HepG2 (cell line): ENCODE data around the gene DRC7. TPM values are rescaled to one million over a fixed set of nuclear protein-coding genes. Genes with fewer than 3 reads are reported as not detected.

ENCODE experiments used
- CCAR2 ChIP-seq: fragments of 200-400 bp; formaldehyde crosslinking; optimal IDR thresholded peaks from 2 replicates; pipeline ENCODE3; 2018; ENCODE audit warnings: low read depth, mild to moderate bottlenecking, low read length, moderate library complexity
- HNF4G ChIP-seq, 2 experiments: sonication (generic) in 1 of 2; formaldehyde crosslinking in 1 of 2; IDR thresholded peaks; 2 replicates each; pipeline versions ENCODE4 v1.4.0 to v1.6.1; 2011 to 2020; ENCODE audit warnings: borderline replicate concordance in 2 of 2, low read depth in 2 of 2, mild to moderate bottlenecking in 2 of 2, low read length in 1 of 2, missing genetic modification reagents in 1 of 2, moderate library complexity in 1 of 2
- MYC ChIP-seq: sonication (generic); formaldehyde crosslinking; IDR thresholded peaks from 2 replicates; pipeline ENCODE4 v1.9.0; 2021; ENCODE audit warnings: missing genetic modification reagents, borderline replicate concordance
- NCOR1 ChIP-seq: fragments of 200-600 bp; sonication (generic); IDR thresholded peaks from 2 replicates; pipeline ENCODE4 v1.7.0; 2017; ENCODE audit warnings: antibody characterized with exemption, low read length, borderline replicate concordance
- NPAS2 ChIP-seq: sonication (generic); formaldehyde crosslinking; IDR thresholded peaks from 2 replicates; pipeline ENCODE4 v1.8.0; 2022; ENCODE audit warnings: mild to moderate bottlenecking, missing genetic modification reagents, borderline replicate concordance
- RNF2 ChIP-seq: fragments of 450-650 bp; conservative IDR thresholded peaks from 2 replicates; pipeline ENCODE4 v1.6.1; 2016; ENCODE audit warnings: low read depth
- ZC3H13 ChIP-seq: sonication (generic); formaldehyde crosslinking; IDR thresholded peaks from 2 replicates; pipeline ENCODE4 v1.8.1; 2023; ENCODE audit warnings: mild to moderate bottlenecking, missing genetic modification reagents, moderate library complexity
- ZNF724P ChIP-seq: sonication (generic); formaldehyde crosslinking; IDR thresholded peaks from 2 replicates; pipeline ENCODE4 v1.8.0; 2022; ENCODE audit warnings: missing genetic modification reagents, borderline replicate concordance
- ZNF737 ChIP-seq: sonication (generic); formaldehyde crosslinking; IDR thresholded peaks from 2 replicates; pipeline ENCODE4 v1.5.0; 2020; ENCODE audit warnings: missing genetic modification reagents, mild to moderate bottlenecking, borderline replicate concordance
- ZNF781 ChIP-seq: sonication (generic); formaldehyde crosslinking; IDR thresholded peaks from 2 replicates; pipeline ENCODE4 v1.5.1; 2020; ENCODE audit warnings: borderline replicate concordance, mild to moderate bottlenecking, missing genetic modification reagents; ENCODE audit errors: not compliant biosample characterization
- ZNF891 ChIP-seq: sonication (generic); formaldehyde crosslinking; IDR thresholded peaks from 2 replicates; pipeline ENCODE4 v1.5.0; 2020; ENCODE audit warnings: mild to moderate bottlenecking, missing genetic modification reagents
- polyA plus RNA-seq, 8 experiments: library from polyadenylated mRNA; depleted of rRNA in 3 of 8; stranded (reverse) in 7 of 8; unstranded in 1 of 8; fragments of >200 nt; fragmentation: Illumina TruSeq in 4 of 8; extraction: Trizol in 4 of 8; gene quantifications; 2 replicates each; pipeline versions ENCODE4 v1.2.1 to v1.2.3, GENCODE V29; 2011 to 2016; ENCODE audit warnings: low read depth in 4 of 8, missing spikeins in 1 of 8, mixed read lengths in 1 of 8; ENCODE audit not compliant: insufficient read depth in 1 of 8
- total RNA-seq, 5 experiments: library from RNA; depleted of rRNA; stranded (reverse); fragments of >200 nt; fragmentation: Illumina TruSeq; extraction: Trizol; gene quantifications; 2 replicates each; pipeline ENCODE4 v1.2.3, GENCODE V29; 2016; ENCODE audit warnings: low read depth in 1 of 5
- TF ChIP-seq, protein P1 (sequence below): sonication (generic); formaldehyde crosslinking; IDR thresholded peaks from 2 replicates; pipeline ENCODE4 v1.4.0; 2020; ENCODE audit warnings: mild to moderate bottlenecking, missing genetic modification reagents
- TF ChIP-seq, protein P2 (sequence below): sonication (generic); formaldehyde crosslinking; IDR thresholded peaks from 2 replicates; pipeline ENCODE4 v1.4.0; 2020; ENCODE audit warnings: mild to moderate bottlenecking, missing genetic modification reagents
- TF ChIP-seq, protein P3 (sequence below): sonication (generic); formaldehyde crosslinking; IDR thresholded peaks from 2 replicates; pipeline ENCODE4 v1.5.0; 2020; ENCODE audit warnings: missing genetic modification reagents
- TF ChIP-seq, protein P4 (sequence below): sonication (generic); formaldehyde crosslinking; IDR thresholded peaks from 2 replicates; pipeline ENCODE4 v1.4.0; 2020; ENCODE audit warnings: mild to moderate bottlenecking, missing genetic modification reagents
- TF ChIP-seq, protein P5 (sequence below): IDR thresholded peaks from 2 replicates; pipeline ENCODE4 v1.4.0; 2020; ENCODE audit warnings: mild to moderate bottlenecking, missing genetic modification reagents
- TF ChIP-seq, protein P6 (sequence below): sonication (generic); formaldehyde crosslinking; IDR thresholded peaks from 2 replicates; pipeline ENCODE4 v1.4.0; 2020; ENCODE audit warnings: mild to moderate bottlenecking, low read depth, missing genetic modification reagents

Gene DRC7
- total and polyA plus RNA-seq, 2 of the 13 experiments (the other 11 are each of a cell fraction or from before 2014, with no cell fraction given) = 2.7 to 3.4 TPM

DNA sequence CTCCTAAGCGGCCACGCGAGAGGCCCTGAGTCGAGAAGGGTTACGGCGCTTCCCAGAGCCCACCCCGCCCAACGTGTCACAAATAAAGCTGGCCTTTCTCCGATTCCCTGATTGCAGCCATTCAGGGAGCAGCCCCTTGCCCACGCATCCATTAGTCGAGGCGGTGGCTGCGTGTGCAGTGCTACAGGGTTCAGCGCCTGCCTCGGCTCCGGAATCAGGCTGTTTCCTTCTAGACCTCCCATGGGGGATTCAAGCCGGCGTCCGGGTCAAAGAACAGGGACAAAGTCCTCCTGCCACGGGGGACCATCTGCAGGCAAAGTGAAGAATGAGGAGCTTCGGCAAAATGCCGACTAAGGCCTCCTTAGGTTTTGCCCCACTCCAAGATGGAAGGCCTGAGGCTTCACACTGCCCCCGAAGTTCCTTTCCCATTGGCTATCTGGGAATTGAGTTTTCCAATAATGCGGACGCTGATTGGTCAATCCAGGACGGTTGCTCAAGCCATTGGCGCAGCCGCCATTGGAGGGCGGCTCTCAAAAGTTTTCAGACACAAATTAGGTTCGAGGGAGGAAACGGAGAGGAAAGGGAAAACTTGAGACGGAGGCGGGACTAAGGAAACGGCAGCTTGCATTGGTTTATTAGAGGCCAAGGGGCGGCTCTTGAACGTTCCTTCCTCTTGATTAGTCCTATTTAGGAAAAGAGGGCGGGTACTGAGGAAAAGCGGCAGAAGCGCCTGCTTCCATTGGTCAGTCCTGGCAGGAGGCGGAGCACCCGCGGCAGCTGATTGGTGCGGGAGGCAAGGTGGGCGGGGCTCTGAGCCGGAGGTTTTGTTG lies 40.5 kb downstream of the DRC7 start (continued):
- TF ChIP-seq, protein P1, sequence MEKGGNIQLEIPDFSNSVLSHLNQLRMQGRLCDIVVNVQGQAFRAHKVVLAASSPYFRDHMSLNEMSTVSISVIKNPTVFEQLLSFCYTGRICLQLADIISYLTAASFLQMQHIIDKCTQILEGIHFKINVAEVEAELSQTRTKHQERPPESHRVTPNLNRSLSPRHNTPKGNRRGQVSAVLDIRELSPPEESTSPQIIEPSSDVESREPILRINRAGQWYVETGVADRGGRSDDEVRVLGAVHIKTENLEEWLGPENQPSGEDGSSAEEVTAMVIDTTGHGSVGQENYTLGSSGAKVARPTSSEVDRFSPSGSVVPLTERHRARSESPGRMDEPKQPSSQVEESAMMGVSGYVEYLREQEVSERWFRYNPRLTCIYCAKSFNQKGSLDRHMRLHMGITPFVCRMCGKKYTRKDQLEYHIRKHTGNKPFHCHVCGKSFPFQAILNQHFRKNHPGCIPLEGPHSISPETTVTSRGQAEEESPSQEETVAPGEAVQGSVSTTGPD = no peak
- peak; percentile 47 for TF ChIP-seq HNF4G (IDR thresholded peaks at IDR 0.05; ENCODE audit: borderline replicate concordance, low read depth, low read length)
- TF ChIP-seq HNF4G (CRISPR knock-in tag; IDR thresholded peaks at IDR 0.05; ENCODE audit: borderline replicate concordance, low read depth) = peak; percentile 61; the same call in 1 of the 2 replicates
- TF ChIP-seq, protein P2, sequence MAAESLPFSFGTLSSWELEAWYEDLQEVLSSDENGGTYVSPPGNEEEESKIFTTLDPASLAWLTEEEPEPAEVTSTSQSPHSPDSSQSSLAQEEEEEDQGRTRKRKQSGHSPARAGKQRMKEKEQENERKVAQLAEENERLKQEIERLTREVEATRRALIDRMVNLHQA (CRISPR knock-in tag) = no peak
- TF ChIP-seq, protein P3, sequence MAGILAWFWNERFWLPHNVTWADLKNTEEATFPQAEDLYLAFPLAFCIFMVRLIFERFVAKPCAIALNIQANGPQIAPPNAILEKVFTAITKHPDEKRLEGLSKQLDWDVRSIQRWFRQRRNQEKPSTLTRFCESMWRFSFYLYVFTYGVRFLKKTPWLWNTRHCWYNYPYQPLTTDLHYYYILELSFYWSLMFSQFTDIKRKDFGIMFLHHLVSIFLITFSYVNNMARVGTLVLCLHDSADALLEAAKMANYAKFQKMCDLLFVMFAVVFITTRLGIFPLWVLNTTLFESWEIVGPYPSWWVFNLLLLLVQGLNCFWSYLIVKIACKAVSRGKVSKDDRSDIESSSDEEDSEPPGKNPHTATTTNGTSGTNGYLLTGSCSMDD (CRISPR knock-in tag) = no peak
- TF ChIP-seq, protein P4, sequence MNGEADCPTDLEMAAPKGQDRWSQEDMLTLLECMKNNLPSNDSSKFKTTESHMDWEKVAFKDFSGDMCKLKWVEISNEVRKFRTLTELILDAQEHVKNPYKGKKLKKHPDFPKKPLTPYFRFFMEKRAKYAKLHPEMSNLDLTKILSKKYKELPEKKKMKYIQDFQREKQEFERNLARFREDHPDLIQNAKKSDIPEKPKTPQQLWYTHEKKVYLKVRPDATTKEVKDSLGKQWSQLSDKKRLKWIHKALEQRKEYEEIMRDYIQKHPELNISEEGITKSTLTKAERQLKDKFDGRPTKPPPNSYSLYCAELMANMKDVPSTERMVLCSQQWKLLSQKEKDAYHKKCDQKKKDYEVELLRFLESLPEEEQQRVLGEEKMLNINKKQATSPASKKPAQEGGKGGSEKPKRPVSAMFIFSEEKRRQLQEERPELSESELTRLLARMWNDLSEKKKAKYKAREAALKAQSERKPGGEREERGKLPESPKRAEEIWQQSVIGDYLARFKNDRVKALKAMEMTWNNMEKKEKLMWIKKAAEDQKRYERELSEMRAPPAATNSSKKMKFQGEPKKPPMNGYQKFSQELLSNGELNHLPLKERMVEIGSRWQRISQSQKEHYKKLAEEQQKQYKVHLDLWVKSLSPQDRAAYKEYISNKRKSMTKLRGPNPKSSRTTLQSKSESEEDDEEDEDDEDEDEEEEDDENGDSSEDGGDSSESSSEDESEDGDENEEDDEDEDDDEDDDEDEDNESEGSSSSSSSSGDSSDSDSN = peak; percentile 51; the same call in 1 of the 2 replicates
- TF ChIP-seq, protein P5, sequence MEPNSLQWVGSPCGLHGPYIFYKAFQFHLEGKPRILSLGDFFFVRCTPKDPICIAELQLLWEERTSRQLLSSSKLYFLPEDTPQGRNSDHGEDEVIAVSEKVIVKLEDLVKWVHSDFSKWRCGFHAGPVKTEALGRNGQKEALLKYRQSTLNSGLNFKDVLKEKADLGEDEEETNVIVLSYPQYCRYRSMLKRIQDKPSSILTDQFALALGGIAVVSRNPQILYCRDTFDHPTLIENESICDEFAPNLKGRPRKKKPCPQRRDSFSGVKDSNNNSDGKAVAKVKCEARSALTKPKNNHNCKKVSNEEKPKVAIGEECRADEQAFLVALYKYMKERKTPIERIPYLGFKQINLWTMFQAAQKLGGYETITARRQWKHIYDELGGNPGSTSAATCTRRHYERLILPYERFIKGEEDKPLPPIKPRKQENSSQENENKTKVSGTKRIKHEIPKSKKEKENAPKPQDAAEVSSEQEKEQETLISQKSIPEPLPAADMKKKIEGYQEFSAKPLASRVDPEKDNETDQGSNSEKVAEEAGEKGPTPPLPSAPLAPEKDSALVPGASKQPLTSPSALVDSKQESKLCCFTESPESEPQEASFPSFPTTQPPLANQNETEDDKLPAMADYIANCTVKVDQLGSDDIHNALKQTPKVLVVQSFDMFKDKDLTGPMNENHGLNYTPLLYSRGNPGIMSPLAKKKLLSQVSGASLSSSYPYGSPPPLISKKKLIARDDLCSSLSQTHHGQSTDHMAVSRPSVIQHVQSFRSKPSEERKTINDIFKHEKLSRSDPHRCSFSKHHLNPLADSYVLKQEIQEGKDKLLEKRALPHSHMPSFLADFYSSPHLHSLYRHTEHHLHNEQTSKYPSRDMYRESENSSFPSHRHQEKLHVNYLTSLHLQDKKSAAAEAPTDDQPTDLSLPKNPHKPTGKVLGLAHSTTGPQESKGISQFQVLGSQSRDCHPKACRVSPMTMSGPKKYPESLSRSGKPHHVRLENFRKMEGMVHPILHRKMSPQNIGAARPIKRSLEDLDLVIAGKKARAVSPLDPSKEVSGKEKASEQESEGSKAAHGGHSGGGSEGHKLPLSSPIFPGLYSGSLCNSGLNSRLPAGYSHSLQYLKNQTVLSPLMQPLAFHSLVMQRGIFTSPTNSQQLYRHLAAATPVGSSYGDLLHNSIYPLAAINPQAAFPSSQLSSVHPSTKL = peak; percentile 16; the same call in 1 of the 2 replicates
- TF ChIP-seq, protein P6, sequence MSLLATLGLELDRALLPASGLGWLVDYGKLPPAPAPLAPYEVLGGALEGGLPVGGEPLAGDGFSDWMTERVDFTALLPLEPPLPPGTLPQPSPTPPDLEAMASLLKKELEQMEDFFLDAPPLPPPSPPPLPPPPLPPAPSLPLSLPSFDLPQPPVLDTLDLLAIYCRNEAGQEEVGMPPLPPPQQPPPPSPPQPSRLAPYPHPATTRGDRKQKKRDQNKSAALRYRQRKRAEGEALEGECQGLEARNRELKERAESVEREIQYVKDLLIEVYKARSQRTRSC (CRISPR knock-in tag) = no peak
- peak; percentile 82; the same call in 1 of the 2 replicates for TF ChIP-seq RNF2
- no peak for TF ChIP-seq NPAS2 (CRISPR knock-in tag)
- peak; percentile 60 for TF ChIP-seq ZNF781 (CRISPR knock-in tag)
- 0 out of 2 replicates have a peak, but pooled peaks have one; percentile 43 for TF ChIP-seq ZNF891 (CRISPR knock-in tag)
- no peak; the same call in 1 of the 2 replicates for TF ChIP-seq ZNF724P (CRISPR knock-in tag)
- peak; percentile 70 for TF ChIP-seq MYC
- TF ChIP-seq ZNF737 (CRISPR knock-in tag) = no peak
- TF ChIP-seq CCAR2 = peak; percentile 42
- TF ChIP-seq NCOR1 = peak; percentile 47; the same call in 1 of the 2 replicates
- no peak for TF ChIP-seq ZC3H13 (CRISPR knock-in tag)
